OCI-LY3 (cell line): Measurements from ENCODE around the gene BCO1.
"Not testable (repeated sequence)": the region's sequence is repeated elsewhere in the genome, so short reads cannot be mapped to it uniquely, and the experiment has no call there.

ENCODE experiments used
- H2AFZ ChIP-seq: fragments of 200-600, 300-600 bp; shearing (Covaris generic); 2 replicates; pipeline ENCODE4 v1.6.0; 2014; ENCODE audit warnings: antibody characterized with exemption, low read depth, low read length
- H3K27ac ChIP-seq: fragments of 200-600, 300-600 bp; sonication (generic); 2 replicates; pipeline ENCODE4 v1.5.1; 2014; ENCODE audit warnings: mild to moderate bottlenecking, low read length, moderate library complexity, mixed read lengths
- H3K27me3 ChIP-seq: fragments of 200-600, 300-600 bp; sonication (generic); 2 replicates; pipeline ENCODE4 v1.6.1; 2014; ENCODE audit warnings: low read depth, low read length, mixed read lengths
- H3K36me3 ChIP-seq: fragments of 200-600, 300-600 bp; sonication (generic); replicated peaks from 2 replicates; pipeline ENCODE3; 2014; ENCODE audit warnings: low read depth, low read length, mixed read lengths
- H3K4me1 ChIP-seq: fragments of 300-600, 200-600 bp; sonication (generic); 2 replicates; pipeline ENCODE4 v1.6.1; 2014; ENCODE audit warnings: low read length, mixed read lengths
- H3K4me2 ChIP-seq: fragments of 200-600, 300-600 bp; sonication (generic); 2 replicates; pipeline ENCODE4 v1.6.1; 2014; ENCODE audit warnings: low read length, mixed read lengths
- H3K4me3 ChIP-seq: fragments of 300-600, 200-600 bp; sonication (generic); 2 replicates; pipeline ENCODE4 v1.5.1; 2014; ENCODE audit warnings: antibody characterized with exemption, mild to moderate bottlenecking, low read length, moderate library complexity
- H3K79me2 ChIP-seq: fragments of 300-600, 200-600 bp; shearing (Covaris generic); 2 replicates; pipeline ENCODE4 v1.6.1; 2014; ENCODE audit warnings: mild to moderate bottlenecking, low read length, mixed read lengths
- H3K9ac ChIP-seq: fragments of 300-600, 200-600 bp; shearing (Covaris generic); 2 replicates; pipeline ENCODE4 v1.6.0; 2014; ENCODE audit warnings: mild to moderate bottlenecking, low read length, moderate library complexity
- H3K9me3 ChIP-seq: fragments of 200-600, 300-600 bp; shearing (Covaris generic); 2 replicates; pipeline ENCODE4 v1.6.1; 2014; ENCODE audit warnings: low read length, mixed read lengths; ENCODE audit not compliant: insufficient read depth
- H4K20me1 ChIP-seq: fragments of 200-600, 300-600 bp; sonication (generic); 2 replicates; pipeline ENCODE4 v1.6.1; 2016; ENCODE audit warnings: low read length, mixed read lengths; ENCODE audit not compliant: insufficient read depth
- EZH2phosphoT487 ChIP-seq: fragments of 200-600 bp; shearing (Covaris generic); IDR thresholded peaks from 2 replicates; pipeline ENCODE4 v1.6.1; 2018; ENCODE audit warnings: antibody characterized with exemption, mixed run types, low read depth
- TF ChIP-seq, protein P1 (sequence below): fragments of 200-600, 300-600 bp; sonication (generic); IDR thresholded peaks from 2 replicates; pipeline ENCODE4 v1.5.1; 2014; ENCODE audit warnings: antibody characterized with exemption, low read length, low read depth

The BCO1 gene

DNA sequence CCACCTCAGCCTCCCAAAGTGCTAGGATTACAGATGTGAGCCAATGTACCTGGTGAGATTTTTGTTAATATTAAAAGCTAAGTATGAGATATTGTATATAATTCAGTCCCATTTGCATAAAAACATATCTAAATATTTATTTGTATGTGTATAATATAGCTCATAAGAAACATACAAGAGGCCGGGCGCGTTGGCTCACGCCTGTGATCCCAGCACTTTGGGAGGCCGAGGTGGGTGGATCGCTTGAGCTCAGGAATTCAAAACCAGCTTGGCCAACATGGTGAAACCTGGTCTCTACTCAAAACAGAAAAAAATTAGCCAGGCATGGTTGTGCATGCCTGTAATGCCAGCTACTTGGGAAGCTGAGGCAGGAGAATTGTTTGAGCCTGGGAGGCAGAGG lies 16.8 kb upstream of the BCO1 start:
- no peaks in the 10 kb centered on the region for H3K4me1 ChIP-seq
- H4K20me1 ChIP-seq: no peaks in the 10 kb centered on the region
- H3K4me2 ChIP-seq: no peak overlapping the region
- no peak overlapping the region for H3K4me3 ChIP-seq
- H3K79me2 ChIP-seq: no peaks in the 10 kb centered on the region
- no peak for TF ChIP-seq EZH2phosphoT487
- no peaks in the 10 kb centered on the region for H3K36me3 ChIP-seq
- peaks cover 10% of the 10 kb centered on the region; the same call in 1 of the 2 replicates for H3K27me3 ChIP-seq
- no peak overlapping the region for H3K9ac ChIP-seq
- H3K9me3 ChIP-seq: no peaks in the 10 kb centered on the region
- no peak overlapping the region for H3K27ac ChIP-seq
- no peak overlapping the region for H2AFZ ChIP-seq

GRCh38 chr16:81224824-81225223 lies 13.7 kb upstream of the BCO1 start:
- Histone ChIP-seq H3K4me2 (no peak overlapping the region), H3K4me3 (no peak overlapping the region)

GRCh38 chr16:81225697-81226096 lies 12.8 kb upstream of the BCO1 start:
- H3K27me3 ChIP-seq: peaks cover 21% of the 10 kb centered on the region
- not testable (repeated sequence) for H3K4me2 ChIP-seq, H2AFZ ChIP-seq, H3K4me3 ChIP-seq, H4K20me1 ChIP-seq, H3K9ac ChIP-seq, H3K36me3 ChIP-seq, H3K27ac ChIP-seq, H3K9me3 ChIP-seq, H3K79me2 ChIP-seq, H3K4me1 ChIP-seq

More at GRCh38 chr16:81224824-81225223, 13.7 kb upstream of the BCO1 start:
- no peaks in the 10 kb centered on the region for H3K9me3 ChIP-seq
- H3K36me3 ChIP-seq: no peaks in the 10 kb centered on the region
- H3K27ac ChIP-seq: no peak overlapping the region
- no peaks in the 10 kb centered on the region for H3K79me2 ChIP-seq
- no peaks in the 10 kb centered on the region for H3K4me1 ChIP-seq
- peaks cover 17% of the 10 kb centered on the region; the same call in 1 of the 2 replicates for H3K27me3 ChIP-seq
- TF ChIP-seq, protein P1, sequence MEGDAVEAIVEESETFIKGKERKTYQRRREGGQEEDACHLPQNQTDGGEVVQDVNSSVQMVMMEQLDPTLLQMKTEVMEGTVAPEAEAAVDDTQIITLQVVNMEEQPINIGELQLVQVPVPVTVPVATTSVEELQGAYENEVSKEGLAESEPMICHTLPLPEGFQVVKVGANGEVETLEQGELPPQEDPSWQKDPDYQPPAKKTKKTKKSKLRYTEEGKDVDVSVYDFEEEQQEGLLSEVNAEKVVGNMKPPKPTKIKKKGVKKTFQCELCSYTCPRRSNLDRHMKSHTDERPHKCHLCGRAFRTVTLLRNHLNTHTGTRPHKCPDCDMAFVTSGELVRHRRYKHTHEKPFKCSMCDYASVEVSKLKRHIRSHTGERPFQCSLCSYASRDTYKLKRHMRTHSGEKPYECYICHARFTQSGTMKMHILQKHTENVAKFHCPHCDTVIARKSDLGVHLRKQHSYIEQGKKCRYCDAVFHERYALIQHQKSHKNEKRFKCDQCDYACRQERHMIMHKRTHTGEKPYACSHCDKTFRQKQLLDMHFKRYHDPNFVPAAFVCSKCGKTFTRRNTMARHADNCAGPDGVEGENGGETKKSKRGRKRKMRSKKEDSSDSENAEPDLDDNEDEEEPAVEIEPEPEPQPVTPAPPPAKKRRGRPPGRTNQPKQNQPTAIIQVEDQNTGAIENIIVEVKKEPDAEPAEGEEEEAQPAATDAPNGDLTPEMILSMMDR: no peak
- TF ChIP-seq EZH2phosphoT487: no peak
- H2AFZ ChIP-seq: no peak overlapping the region
- H4K20me1 ChIP-seq: no peaks in the 10 kb centered on the region
- no peak overlapping the region for H3K9ac ChIP-seq

DNA sequence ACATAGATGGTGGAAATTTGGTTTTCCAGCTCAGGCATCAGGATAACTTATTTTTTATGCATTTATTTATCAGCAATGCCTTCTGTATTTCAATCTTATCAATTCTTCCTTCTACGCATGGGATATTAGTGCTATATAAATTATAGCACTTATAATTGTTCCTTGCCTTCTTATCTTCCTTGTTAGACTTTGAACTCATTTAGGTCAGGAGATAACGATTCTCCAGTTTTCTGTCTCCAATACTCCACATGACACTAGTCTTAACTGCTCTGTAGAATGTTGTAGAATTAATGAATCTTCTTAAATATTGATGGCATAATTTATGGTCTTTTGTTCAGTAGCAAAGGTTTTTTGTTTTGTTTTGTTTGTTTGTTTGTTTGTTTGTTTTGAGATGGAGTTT lies 10.7 kb upstream of the BCO1 start:
- no peaks in the 10 kb centered on the region for H4K20me1 ChIP-seq
- no peak for TF ChIP-seq EZH2phosphoT487
- TF ChIP-seq, protein P1: no peak

GRCh38 chr16:81229811-81230210 lies 8.7 kb upstream of the BCO1 start:
- Histone ChIP-seq H3K9ac (no peak overlapping the region), H3K27ac (no peak overlapping the region), H3K4me2 (no peak overlapping the region), H3K4me3 (no peak overlapping the region), H4K20me1 (no peaks in the 10 kb centered on the region), H3K27me3 (peaks cover 19% of the 10 kb centered on the region), H3K9me3 (no peaks in the 10 kb centered on the region), H3K4me1 (peaks cover 15% of the 10 kb centered on the region), H2AFZ (no peak overlapping the region), H3K36me3 (no peaks in the 10 kb centered on the region), H3K79me2 (no peaks in the 10 kb centered on the region)
- no peak for TF ChIP-seq EZH2phosphoT487
- TF ChIP-seq, protein P1: no peak

More for the DNA sequence above, 10.7 kb upstream of the BCO1 start:
- Histone ChIP-seq H3K4me1 (peaks cover 15% of the 10 kb centered on the region), H3K79me2 (no peaks in the 10 kb centered on the region), H3K9me3 (no peaks in the 10 kb centered on the region), H3K27me3 (peaks cover 22% of the 10 kb centered on the region), H3K4me2 (no peak overlapping the region), H3K9ac (no peak overlapping the region), H2AFZ (no peak overlapping the region), H3K36me3 (no peaks in the 10 kb centered on the region), H3K4me3 (no peak overlapping the region), H3K27ac (no peak overlapping the region)
